ENCODE data around the gene NCL. TPM values are rescaled to one million over a fixed set of nuclear protein-coding genes. Genes with fewer than 3 reads are reported as not detected.
"Not testable (repeated sequence)": the region's sequence is repeated elsewhere in the genome, so short reads cannot be mapped to it uniquely, and the experiment has no call there.

NCL gene
- total RNA-seq, 2 donors from 2014 or later, result 476 to 986 TPM

DNA sequence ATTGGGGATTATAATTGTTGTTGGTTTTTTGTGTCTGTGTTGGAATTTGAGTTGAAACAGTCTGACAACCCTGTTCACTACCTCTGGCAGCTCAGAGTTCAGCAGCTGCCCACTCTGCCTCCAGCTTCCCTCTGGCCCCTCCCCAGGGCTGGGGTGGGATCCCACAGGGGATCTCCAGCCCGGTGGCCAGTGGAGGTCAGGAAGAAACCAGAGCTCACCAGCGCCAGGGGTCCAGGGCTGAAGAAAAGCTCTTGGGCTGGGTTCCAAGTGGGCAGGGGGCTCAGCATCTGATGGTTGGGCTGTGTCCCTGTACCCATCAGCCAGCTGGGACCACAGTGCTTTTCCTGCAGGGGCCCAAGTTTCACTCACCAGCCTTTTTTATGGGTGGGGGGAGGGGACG is 16.5 kb upstream of the NCL start:
- H3K9me3 Mint-ChIP-seq, result no peaks in the 10 kb centered on the region
- H3K36me3 Mint-ChIP-seq (ENCODE audit: low read depth), result no peaks in the 10 kb centered on the region
- no peaks in the 10 kb centered on the region for H3K4me1 Mint-ChIP-seq
- H3K4me3 Mint-ChIP-seq, result no peak overlapping the region
- H3K27ac Mint-ChIP-seq, result no peak overlapping the region
- no peak for ATAC-seq (replicated peaks)
- H3K27me3 Mint-ChIP-seq, result no peaks in the 10 kb centered on the region

GRCh38 chr2:231479455-231479854 is 15.2 kb upstream of the NCL start:
- H3K27me3 Mint-ChIP-seq, result no peaks in the 10 kb centered on the region
- no peak for ATAC-seq (replicated peaks)
- H3K4me3 Mint-ChIP-seq, result no peak overlapping the region
- no peak overlapping the region for H3K27ac Mint-ChIP-seq
- H3K4me1 Mint-ChIP-seq, result no peaks in the 10 kb centered on the region
- H3K36me3 Mint-ChIP-seq (ENCODE audit: low read depth), result no peaks in the 10 kb centered on the region
- no peaks in the 10 kb centered on the region for H3K9me3 Mint-ChIP-seq

DNA sequence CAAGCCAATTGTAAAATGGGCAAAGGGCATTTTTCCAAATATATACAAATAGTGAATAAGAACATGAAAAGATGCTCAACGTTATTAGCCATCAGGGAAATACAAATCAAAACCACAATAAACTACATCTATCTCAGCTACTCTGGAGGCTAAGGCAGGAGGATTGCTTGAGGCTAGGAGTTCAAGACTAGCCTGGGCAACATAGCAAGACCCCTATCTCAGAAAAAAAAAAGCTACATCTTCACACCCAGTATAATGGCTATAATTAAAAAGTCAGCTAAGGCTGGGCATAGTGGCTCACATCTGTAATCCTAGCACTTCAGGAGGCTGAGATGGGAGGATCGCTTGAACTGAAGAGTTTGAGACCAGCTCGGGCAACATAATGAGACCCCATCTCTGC is 12.6 kb upstream of the NCL start:
- ATAC-seq (replicated peaks), result no peak
- H3K36me3 Mint-ChIP-seq (ENCODE audit: low read depth), result no peaks in the 10 kb centered on the region
- H3K4me1 Mint-ChIP-seq, result no peaks in the 10 kb centered on the region
- H3K4me3 Mint-ChIP-seq, result no peak overlapping the region
- no peaks in the 10 kb centered on the region for H3K9me3 Mint-ChIP-seq
- H3K27ac Mint-ChIP-seq, result no peak overlapping the region
- H3K27me3 Mint-ChIP-seq, result peaks cover 3% of the 10 kb centered on the region

GRCh38 chr2:231475965-231476364 is 11.7 kb upstream of the NCL start:
- ATAC-seq (replicated peaks), result no peak
- no peaks in the 10 kb centered on the region for H3K9me3 Mint-ChIP-seq
- no peak overlapping the region for H3K27ac Mint-ChIP-seq
- no peaks in the 10 kb centered on the region for H3K36me3 Mint-ChIP-seq (ENCODE audit: low read depth)
- H3K27me3 Mint-ChIP-seq, result peaks cover 3% of the 10 kb centered on the region
- no peak overlapping the region for H3K4me3 Mint-ChIP-seq
- no peaks in the 10 kb centered on the region for H3K4me1 Mint-ChIP-seq

GRCh38 chr2:231472816-231473215 is 8.5 kb upstream of the NCL start:
- H3K27ac Mint-ChIP-seq, result no peak overlapping the region
- H3K27me3 Mint-ChIP-seq, result peaks cover 3% of the 10 kb centered on the region
- no peaks in the 10 kb centered on the region for H3K36me3 Mint-ChIP-seq (ENCODE audit: low read depth)
- no peak for ATAC-seq (replicated peaks)
- peaks cover 5% of the 10 kb centered on the region for H3K4me1 Mint-ChIP-seq
- H3K4me3 Mint-ChIP-seq, result no peak overlapping the region
- no peaks in the 10 kb centered on the region for H3K9me3 Mint-ChIP-seq

GRCh38 chr2:231470246-231470900 is 6.1 kb upstream of the NCL start:
- H3K9me3 Mint-ChIP-seq, result no peaks in the 10 kb centered on the region

GRCh38 chr2:231469583-231469950 is 5.3 kb upstream of the NCL start:
- peaks cover 3% of the 10 kb centered on the region for H3K27me3 Mint-ChIP-seq
- no peak overlapping the region for H3K4me3 Mint-ChIP-seq
- no peaks in the 10 kb centered on the region for H3K9me3 Mint-ChIP-seq
- peaks cover 5% of the 10 kb centered on the region for H3K4me1 Mint-ChIP-seq
- H3K36me3 Mint-ChIP-seq (ENCODE audit: low read depth), result peaks cover under 1% of the 10 kb centered on the region
- ATAC-seq (replicated peaks), result no peak
- peak overlapping the region; percentile 44 for H3K27ac Mint-ChIP-seq

More at GRCh38 chr2:231470246-231470900, 6.1 kb upstream of the NCL start:
- H3K27ac Mint-ChIP-seq, result no peak overlapping the region
- no peak overlapping the region for H3K4me3 Mint-ChIP-seq
- ATAC-seq (replicated peaks), result no peak
- H3K36me3 Mint-ChIP-seq (ENCODE audit: low read depth), result no peaks in the 10 kb centered on the region
- H3K4me1 Mint-ChIP-seq, result peaks cover 5% of the 10 kb centered on the region
- peaks cover 3% of the 10 kb centered on the region for H3K27me3 Mint-ChIP-seq

GRCh38 chr2:231467613-231468530 is 3.6 kb upstream of the NCL start:
- Mint-ChIP-seq H3K4me3 (no peak overlapping the region), H3K27ac (peak overlapping the region; percentile 42), H3K9me3 (no peaks in the 10 kb centered on the region), H3K27me3 (peaks cover 3% of the 10 kb centered on the region), H3K4me1 (peaks cover 12% of the 10 kb centered on the region), H3K36me3 (ENCODE audit: low read depth) (peaks cover 17% of the 10 kb centered on the region)
- no peak for ATAC-seq (replicated peaks)

DNA sequence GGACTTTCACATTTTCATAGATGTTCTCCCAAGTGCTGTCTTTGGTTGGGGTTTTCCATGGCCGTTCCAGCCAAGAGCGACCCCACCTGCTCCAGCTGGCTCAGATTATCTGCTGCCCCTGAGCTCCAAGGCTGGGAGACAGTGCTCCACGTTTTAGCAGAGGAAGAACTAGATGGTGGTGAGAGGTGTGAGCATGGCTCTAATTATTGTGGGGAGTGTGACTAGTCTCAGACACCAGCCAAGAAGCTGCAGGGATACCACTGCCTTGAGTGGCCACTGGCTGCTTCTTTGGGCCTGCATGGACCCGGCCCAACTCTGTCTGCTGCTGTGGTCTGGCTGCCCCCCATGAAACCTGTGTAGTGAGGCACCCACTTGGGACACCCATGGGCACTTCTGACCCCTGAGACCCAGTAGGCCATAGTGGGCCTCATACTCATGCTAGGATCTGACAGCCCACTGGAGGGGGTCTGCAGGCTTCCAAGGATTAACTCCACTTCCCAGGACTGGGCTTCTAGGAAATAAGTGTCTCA is 2.8 kb upstream of the NCL start:
- H3K4me3 Mint-ChIP-seq, result no peak overlapping the region
- ATAC-seq (replicated peaks), result no peak
- no peaks in the 10 kb centered on the region for H3K27me3 Mint-ChIP-seq
- peaks cover 19% of the 10 kb centered on the region for H3K4me1 Mint-ChIP-seq
- H3K9me3 Mint-ChIP-seq, result no peaks in the 10 kb centered on the region
- peaks cover 25% of the 10 kb centered on the region for H3K36me3 Mint-ChIP-seq (ENCODE audit: low read depth)
- no peak overlapping the region for H3K27ac Mint-ChIP-seq

- Mint-ChIP-seq H3K9me3 (no peaks in the 10 kb centered on the region), H3K4me1 (peaks cover 35% of the 10 kb centered on the region), H3K27ac (peak overlapping the region; percentile 100), H3K27me3 (no peaks in the 10 kb centered on the region), H3K36me3 (ENCODE audit: low read depth) (peaks cover 47% of the 10 kb centered on the region), H3K4me3 (peak overlapping the region; percentile 100)
- no peak for ATAC-seq (replicated peaks)
These were observed 574 bp upstream of the NCL start for GRCh38 chr2:231464576-231465540.

DNA sequence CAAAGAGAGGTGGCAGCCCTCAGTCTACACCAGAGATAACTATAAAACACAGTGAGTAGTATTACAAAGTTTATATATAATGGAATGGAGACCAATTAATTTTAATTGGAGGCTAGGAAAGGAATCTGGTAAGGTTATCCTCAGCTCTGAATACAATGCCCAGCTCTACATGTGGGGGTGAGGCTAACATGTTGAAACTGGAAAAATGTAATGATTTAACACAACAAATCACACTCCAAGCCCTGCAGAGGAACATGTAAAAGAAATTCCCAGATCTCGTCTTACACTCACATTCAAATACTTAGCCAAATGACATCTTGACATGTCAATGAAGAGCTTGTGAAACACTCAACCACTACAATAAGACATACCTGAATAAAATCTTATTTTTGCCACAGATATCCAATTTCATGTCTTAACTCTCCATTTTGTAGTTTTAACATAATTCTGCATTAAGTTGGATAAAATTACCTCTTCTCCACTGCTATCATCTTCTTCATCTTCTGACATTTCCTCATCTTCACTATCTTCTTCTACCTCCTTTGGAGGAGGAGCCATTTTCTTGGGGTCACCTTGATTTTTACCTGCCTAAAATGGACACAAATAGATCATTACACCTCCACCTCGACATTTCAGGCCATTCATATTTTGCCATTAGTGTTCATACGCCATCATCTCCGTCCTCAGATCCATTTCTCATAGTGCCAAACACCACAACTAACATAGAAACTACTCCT is 1.4 kb downstream of the NCL start:
- Mint-ChIP-seq H3K27ac (peak overlapping the region; percentile 100), H3K27me3 (no peaks in the 10 kb centered on the region), H3K4me1 (peaks cover 40% of the 10 kb centered on the region), H3K36me3 (ENCODE audit: low read depth) (peaks cover 67% of the 10 kb centered on the region), H3K9me3 (no peaks in the 10 kb centered on the region), H3K4me3 (peak overlapping the region; percentile 100)
- no peak for ATAC-seq (replicated peaks)

DNA sequence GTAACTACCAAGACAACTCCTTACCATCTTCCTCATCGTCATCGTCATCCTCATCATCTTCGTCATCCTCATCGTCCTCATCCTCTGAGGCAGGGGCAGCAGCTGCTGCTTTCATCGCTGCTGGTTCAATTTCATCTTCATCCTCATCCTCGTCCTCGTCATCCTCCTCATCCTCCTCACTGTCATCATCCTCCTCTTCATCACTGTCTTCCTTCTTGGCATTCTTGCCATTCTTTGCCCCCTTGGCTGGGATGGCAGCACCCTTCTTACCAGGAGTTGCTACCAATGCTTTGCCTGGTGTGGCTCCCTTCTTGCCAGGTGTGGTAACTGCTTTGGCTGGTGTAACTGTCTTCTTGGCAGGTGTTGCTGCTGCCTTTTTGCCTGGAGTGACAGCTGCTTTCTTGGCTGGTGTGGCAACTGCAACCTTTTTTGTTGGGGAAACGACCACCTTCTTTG is 2.7 kb downstream of the NCL start:
- no peaks in the 10 kb centered on the region for H3K9me3 Mint-ChIP-seq
- H3K27me3 Mint-ChIP-seq, result no peaks in the 10 kb centered on the region
- peaks cover 44% of the 10 kb centered on the region for H3K4me1 Mint-ChIP-seq
- peaks cover 81% of the 10 kb centered on the region for H3K36me3 Mint-ChIP-seq (ENCODE audit: low read depth)
- H3K27ac Mint-ChIP-seq, result peak overlapping the region; percentile 100
- H3K4me3 Mint-ChIP-seq, result peak overlapping the region; percentile 100
- no peak for ATAC-seq (replicated peaks)

- H3K27me3 Mint-ChIP-seq; ATAC-seq (replicated peaks); H3K9me3 Mint-ChIP-seq: not testable (repeated sequence)
- peak overlapping the region; percentile 75 for H3K27ac Mint-ChIP-seq
- peaks cover 88% of the 10 kb centered on the region for H3K36me3 Mint-ChIP-seq (ENCODE audit: low read depth)
- H3K4me3 Mint-ChIP-seq, result peak overlapping the region; percentile 100
- H3K4me1 Mint-ChIP-seq, result peaks cover 44% of the 10 kb centered on the region
These were observed 3.4 kb downstream of the NCL start for GRCh38 chr2:231460841-231461240.
